Measurements from ENCODE around the gene NHSL1. TPM values are rescaled to one million over a fixed set of nuclear protein-coding genes. Genes with fewer than 3 reads are reported as not detected.
A peak's percentile ranks its signal among the peaks of the same experiment; 100 is the strongest.

Gene NHSL1
- total and polyA plus RNA-seq, 9 of the 15 experiments (the other 6 are each of a cell fraction or from before 2014, with no cell fraction given): 0.09 to 0.20 TPM; not detected in 7

- Histone ChIP-seq H3K9ac (ENCODE audit: insufficient read depth in 1 of 2, low read depth in 2 of 2, low read length in 2 of 2) (no peak overlapping the region), H2AFZ (ENCODE audit: low read depth, low read length) (no peak overlapping the region), H3K9me3 (replicated peaks; ENCODE audit: control insufficient read depth, insufficient read depth, low read depth, low read length) (no peaks in the 10 kb centered on the region), H3K4me1 (replicated peaks in 1 of 2; ENCODE audit: control insufficient read depth in 2 of 2, insufficient read depth in 2 of 2, low read length in 2 of 2) (peaks cover 0 to 10% of the 10 kb centered on the region in 2 experiments; a peak in 1 of 5 replicates), H3K27me3 (ENCODE audit: control insufficient read depth in 2 of 2, insufficient read depth in 2 of 2, low read length in 2 of 2) (peaks cover 55 to 64% of the 10 kb centered on the region in 2 experiments), H3K36me3 (ENCODE audit: control insufficient read depth, insufficient read depth, low read length) (no peaks in the 10 kb centered on the region), H3K4me2 (ENCODE audit: insufficient read depth, low read length) (no peak overlapping the region), H3K79me2 (ENCODE audit: control insufficient read depth, insufficient read depth, low read length) (no peaks in the 10 kb centered on the region), H3K4me3 (no peak overlapping the region), H3K9me1 (ENCODE audit: control insufficient read depth, insufficient read depth, low read length) (no peaks in the 10 kb centered on the region), H4K20me1 (replicated peaks; ENCODE audit: control insufficient read depth, insufficient read depth, low read length) (no peaks in the 10 kb centered on the region), H3K27ac (ENCODE audit: extremely low read depth, low read depth, low read length) (no peak overlapping the region)
- ATAC-seq (no peak), DNase-seq (ENCODE audit: extremely low read depth in 1 of 4, low spot score in 3 of 4) (no peak), FAIRE-seq (no peak)
- ChIA-PET CTCF (ENCODE audit: low intra/inter-chr PET ratio) (interaction anchor here (0.7 kb wide), 1 partner anchor 571 kb away, joined by 3 read pairs; no protein-coding TSS in a partner anchor), POLR2A (interaction anchor here (1.0 to 1.7 kb wide), 2 partner anchors 14 to 26 kb away, joined by 3 to 4 read pairs; no protein-coding TSS in a partner anchor)
- intact Hi-C loops (cut with micrococcal nuclease): loop anchor here (2.0 to 10.0 kb wide), 3 partner anchors 95 to 937 kb away; no protein-coding TSS in a partner anchor
- no peak for TF ChIP-seq HDAC2 (IDR thresholded peaks at IDR 0.05)
- TF ChIP-seq FOSL1 (tag; conservative IDR thresholded peaks at IDR 0.05): no peak
- 0 out of 2 replicates have a peak, but pooled peaks have one; percentile 23 for TF ChIP-seq ZBTB17 (CRISPR knock-in tag; IDR thresholded peaks at IDR 0.05)
- no peak for TF ChIP-seq SPI1 (IDR thresholded peaks at IDR 0.05; ENCODE audit: borderline replicate concordance, low read depth, low read length)
- in situ Hi-C loops (cut with MboI): no loop called here
- BruUV-seq (replicated peaks): no TSS peak
- 3% methylated on average over 8 of the region's 8 CpGs for WGBS (ENCODE audit: insufficient coverage, low coverage, missing lambda C conversion rate)
Measured at GRCh38 chr6:138427701-138428100, 71.6 kb downstream of the NHSL1 start.

GRCh38 chr6:138426500-138427123, 72.7 kb downstream of the NHSL1 start:
- H2AFZ ChIP-seq (ENCODE audit: low read depth, low read length): no peak overlapping the region
- H3K4me3 ChIP-seq: no peak overlapping the region
- FAIRE-seq (no peak), ATAC-seq (no peak), DNase-seq (ENCODE audit: extremely low read depth in 1 of 4, low spot score in 3 of 4) (no peak)
- POLR2A ChIA-PET: interaction anchor here (0.6 to 1.7 kb wide), 2 partner anchors 9 to 27 kb away, joined by 3 to 5 read pairs; no protein-coding TSS in a partner anchor
- 1% methylated on average over 5 of the region's 5 CpGs for WGBS (ENCODE audit: insufficient coverage, low coverage, missing lambda C conversion rate)
- intact Hi-C loops (cut with micrococcal nuclease) (loop anchor here (5.0 to 10.0 kb wide), 2 partner anchors 96 to 938 kb away; no protein-coding TSS in a partner anchor), in situ Hi-C loops (cut with MboI) (no loop called here)
- no peak overlapping the region for H3K9ac ChIP-seq (ENCODE audit: insufficient read depth in 1 of 2, low read depth in 2 of 2, low read length in 2 of 2)
- H3K79me2 ChIP-seq (ENCODE audit: control insufficient read depth, insufficient read depth, low read length): no peaks in the 10 kb centered on the region
- H3K9me1 ChIP-seq (ENCODE audit: control insufficient read depth, insufficient read depth, low read length): no peaks in the 10 kb centered on the region
- no peak overlapping the region for H3K4me2 ChIP-seq (ENCODE audit: insufficient read depth, low read length)
- peaks cover 0 to 8% of the 10 kb centered on the region in 2 experiments; a peak in 1 of 5 replicates for H3K4me1 ChIP-seq (replicated peaks in 1 of 2; ENCODE audit: control insufficient read depth in 2 of 2, insufficient read depth in 2 of 2, low read length in 2 of 2)
- no TSS peak for BruUV-seq (replicated peaks)
- no peak overlapping the region for H3K27ac ChIP-seq (ENCODE audit: extremely low read depth, low read depth, low read length)
- CTCF ChIA-PET (ENCODE audit: low intra/inter-chr PET ratio): interaction anchor here (0.6 to 0.7 kb wide), 2 partner anchors 39 to 339 kb away, joined by 3 to 6 read pairs; no protein-coding TSS in a partner anchor
- H3K36me3 ChIP-seq (ENCODE audit: control insufficient read depth, insufficient read depth, low read length): no peaks in the 10 kb centered on the region
- no peaks in the 10 kb centered on the region for H4K20me1 ChIP-seq (replicated peaks; ENCODE audit: control insufficient read depth, insufficient read depth, low read length)
- H3K27me3 ChIP-seq (ENCODE audit: control insufficient read depth in 2 of 2, insufficient read depth in 2 of 2, low read length in 2 of 2): peaks cover 44 to 55% of the 10 kb centered on the region in 2 experiments
- no peaks in the 10 kb centered on the region for H3K9me3 ChIP-seq (replicated peaks; ENCODE audit: control insufficient read depth, insufficient read depth, low read depth, low read length)
- TF ChIP-seq POU5F1 (IDR thresholded peaks at IDR 0.05; ENCODE audit: borderline replicate concordance, low read depth, low read length, partially characterized antibody) (no peak), SUPT5H (IDR thresholded peaks at IDR 0.05) (no peak), IRF1 (CRISPR knock-in tag; IDR thresholded peaks at IDR 0.05; ENCODE audit: borderline replicate concordance) (no peak), ZNF586 (CRISPR knock-in tag; conservative IDR thresholded peaks at IDR 0.05) (no peak), KAT8 (IDR thresholded peaks at IDR 0.05; ENCODE audit: low read depth) (no peak), PYGO2 (tag; IDR thresholded peaks at IDR 0.05) (no peak), SETDB1 (IDR thresholded peaks at IDR 0.05; ENCODE audit: low read length) (no peak), EP300 (IDR thresholded peaks at IDR 0.05; ENCODE audit: low read length) (no peak), ZKSCAN3 (CRISPR knock-in tag; IDR thresholded peaks at IDR 0.05) (no peak), KDM5B (IDR thresholded peaks at IDR 0.05; ENCODE audit: insufficient replicate concordance, low read depth, low read length) (no peak), XRCC3 (IDR thresholded peaks at IDR 0.05) (no peak), ILK (tag; IDR thresholded peaks at IDR 0.05; ENCODE audit: borderline replicate concordance, low read depth) (no peak), SMARCC2 (IDR thresholded peaks at IDR 0.05; ENCODE audit: low read depth) (no peak)

Measured in K562 (cell line).